OCI-M2 (cell line): ENCODE data around the gene CDKN2AIPNL.
"Not testable (repeated sequence)": the region's sequence is repeated elsewhere in the genome, so short reads cannot be mapped to it uniquely, and the experiment has no call there.

Experiments used
- DNase-seq: peaks from one replicate; lab custom pipeline; 2025; ENCODE audit not compliant: unreplicated experiment; lab: John Stamatoyannopoulos, UW

Gene CDKN2AIPNL

GRCh38 chr5:134403951-134404350 lies 7.7 kb downstream of the CDKN2AIPNL start:
- DNase-seq = no peak

DNA sequence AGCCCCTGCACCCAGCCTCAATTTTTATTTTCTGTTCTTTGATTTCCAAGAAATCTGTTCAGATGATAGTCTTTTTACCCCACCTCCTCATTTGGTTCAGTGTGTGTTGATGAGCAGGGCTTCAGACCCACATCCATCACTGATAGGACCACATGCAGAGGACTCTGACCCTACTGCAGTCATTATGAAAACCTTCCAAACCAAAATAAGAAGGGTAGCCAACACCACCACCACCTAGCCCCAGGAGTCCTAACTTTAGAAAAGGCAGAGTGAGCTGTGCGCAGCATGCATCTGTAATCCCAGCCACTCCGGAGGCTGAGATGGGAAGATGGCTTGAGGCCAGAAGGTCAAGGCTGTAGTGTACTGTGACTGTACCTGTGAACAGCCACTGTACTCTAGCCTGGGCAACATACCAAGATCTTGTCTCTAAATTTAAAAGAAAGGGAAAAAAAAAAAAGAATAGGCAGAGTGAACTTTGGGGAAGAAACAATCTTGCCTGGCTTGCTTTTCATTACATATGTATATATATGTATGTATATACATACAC lies 13.0 kb downstream of the CDKN2AIPNL start:
- no peak for DNase-seq

DNA sequence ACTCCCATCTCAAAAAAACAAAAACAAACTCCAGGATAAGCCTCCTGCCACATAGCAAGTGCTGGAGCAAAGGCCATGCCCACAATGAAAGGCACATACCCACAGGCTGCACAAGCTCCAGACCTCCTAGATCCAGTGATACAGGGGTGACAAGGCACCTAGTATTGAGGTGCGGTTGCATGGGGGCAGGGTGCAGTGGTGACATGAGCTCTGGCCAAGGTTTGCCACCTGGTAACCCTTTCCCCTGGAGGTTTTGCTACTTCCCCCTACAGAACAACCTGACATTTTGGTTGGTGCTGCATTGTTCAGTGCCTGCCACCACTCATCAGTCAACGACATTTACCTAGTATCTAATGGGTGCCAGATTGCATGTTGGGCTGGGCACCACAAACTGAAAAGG lies 14.5 kb downstream of the CDKN2AIPNL start:
- no peak for DNase-seq

DNA sequence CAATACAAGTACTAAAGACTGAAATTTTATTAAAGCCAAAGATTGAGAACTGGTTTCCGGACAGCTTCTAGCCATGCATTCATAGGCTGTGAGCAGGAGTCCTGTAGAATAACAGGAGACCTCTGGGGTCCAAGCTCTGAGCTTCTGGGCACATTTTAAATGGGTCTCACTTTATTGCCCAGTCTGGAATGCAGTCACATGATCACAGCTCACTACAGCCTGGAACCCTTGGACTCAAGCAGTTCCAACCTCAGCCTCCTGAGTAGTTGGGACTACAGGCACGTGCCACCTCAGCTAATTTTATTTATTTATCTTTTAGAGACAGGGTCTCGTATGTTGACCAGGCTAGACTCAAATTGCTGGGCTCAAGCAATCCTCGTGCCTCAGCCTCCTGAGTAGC lies 15.4 kb downstream of the CDKN2AIPNL start:
- no peak for DNase-seq

DNA sequence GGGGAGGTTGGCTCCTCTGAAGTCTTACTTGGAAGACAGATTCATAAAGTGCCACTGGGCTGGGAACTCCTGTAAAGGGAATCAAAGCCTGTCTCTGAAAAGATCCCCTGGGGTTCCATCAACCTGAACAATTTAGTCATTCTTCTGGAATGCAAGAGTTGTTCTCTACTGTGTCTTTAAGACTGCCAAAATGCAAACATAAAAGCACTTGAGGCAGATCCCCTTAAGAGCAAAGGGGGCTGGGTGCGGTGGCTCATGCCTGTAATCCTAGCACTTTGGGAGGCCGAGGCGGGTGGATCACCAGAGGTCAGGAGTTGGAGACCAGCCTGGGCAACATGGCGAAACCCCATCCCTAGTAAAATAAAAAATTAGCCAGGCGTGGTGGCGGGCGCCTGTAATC lies 16.7 kb downstream of the CDKN2AIPNL start:
- no peak for DNase-seq

- DNase-seq = no peak
These were observed 19.4 kb downstream of the CDKN2AIPNL start for GRCh38 chr5:134392301-134392700.

DNA sequence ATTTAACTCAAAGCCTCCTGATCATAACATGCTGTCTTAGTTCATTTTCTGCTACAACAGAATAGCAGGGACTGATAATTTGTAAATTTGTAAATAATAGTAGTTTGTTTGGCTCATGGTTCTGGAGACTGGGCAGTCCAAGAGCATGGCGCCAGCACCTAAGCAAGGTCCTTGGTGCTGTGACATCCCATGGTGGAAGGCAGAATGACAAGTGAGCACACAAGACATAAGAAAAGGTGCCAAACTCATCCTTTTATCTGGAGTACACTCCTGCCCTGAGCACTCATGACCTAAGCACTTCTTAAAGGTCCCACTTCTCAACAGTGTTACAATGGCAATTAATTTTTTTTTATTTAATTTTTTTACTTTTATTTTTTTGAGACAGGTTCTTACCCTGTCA lies 24.2 kb downstream of the CDKN2AIPNL start:
- no peak for DNase-seq

DNA sequence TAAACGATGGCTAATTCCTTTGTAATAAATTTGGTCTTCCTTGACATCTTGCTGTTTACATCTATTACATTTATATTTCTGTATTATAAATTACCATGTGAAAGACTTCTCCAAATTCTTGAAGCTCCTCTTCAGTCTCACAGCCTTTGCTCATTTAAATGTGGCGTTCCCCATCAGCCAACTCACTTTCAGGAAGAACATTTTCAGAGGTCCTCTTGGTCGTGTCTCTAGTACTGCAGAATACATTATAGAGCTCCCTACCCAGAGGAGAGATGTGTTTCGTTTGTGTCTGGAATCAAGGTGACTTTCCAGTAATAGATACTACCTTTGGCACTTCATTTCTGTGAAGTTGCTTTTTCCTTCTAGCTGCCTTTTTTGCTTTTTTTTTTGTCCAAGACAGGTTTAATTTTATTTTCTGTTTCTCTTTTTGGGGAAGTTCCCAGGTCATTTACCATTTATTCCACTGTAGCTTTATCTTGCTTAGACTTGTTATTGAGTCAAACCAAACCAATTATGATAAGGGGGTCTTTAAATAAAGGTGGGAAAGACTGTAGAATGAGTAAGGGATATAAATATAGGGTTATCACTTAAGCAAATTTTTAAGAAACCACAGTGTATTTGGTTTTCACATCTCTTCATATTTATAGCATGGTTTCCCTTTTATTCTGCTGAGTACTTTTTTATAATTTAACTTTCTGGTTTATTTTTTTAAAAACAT lies 27.5 kb downstream of the CDKN2AIPNL start:
- no peak for DNase-seq

DNA sequence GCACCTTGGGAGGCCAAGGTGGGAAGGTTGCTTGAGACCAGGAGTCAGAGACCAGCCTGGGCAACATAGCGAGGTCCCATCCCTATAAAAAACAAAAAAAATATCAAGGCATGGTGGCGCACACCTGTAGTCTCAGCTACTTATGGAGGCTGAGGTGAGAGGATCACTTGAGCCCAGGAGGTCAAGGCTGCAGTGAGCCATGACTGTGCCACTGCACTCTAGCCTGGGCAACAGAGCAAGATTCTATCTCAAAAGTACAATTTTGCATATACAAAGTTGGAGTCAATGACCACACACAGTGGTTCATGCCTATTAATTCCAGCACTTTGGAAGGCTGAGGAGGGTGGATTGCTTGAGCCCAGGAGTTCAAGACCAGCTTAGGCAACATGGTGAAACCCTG lies 29.5 kb downstream of the CDKN2AIPNL start:
- DNase-seq = not testable (repeated sequence)

DNA sequence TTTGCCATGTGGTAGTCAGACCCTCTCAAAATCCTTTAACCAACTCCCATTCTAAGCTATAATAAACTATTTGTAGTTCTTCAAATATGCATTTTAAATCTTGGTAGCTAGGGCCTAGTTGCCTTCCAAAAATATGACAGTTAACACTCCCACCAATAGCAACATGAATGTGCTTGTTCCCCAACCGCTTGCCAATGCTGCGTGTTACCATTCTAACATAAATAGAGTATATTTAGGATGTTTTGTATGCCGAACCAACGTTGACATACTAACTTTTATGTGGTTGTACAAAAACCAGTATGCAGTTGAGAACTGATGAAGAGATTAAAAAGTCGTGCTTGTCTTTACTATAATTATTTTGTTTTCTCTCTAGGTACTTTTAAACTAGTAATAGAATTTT lies 31.3 kb downstream of the CDKN2AIPNL start:
- no peak for DNase-seq

GRCh38 chr5:134374232-134374631 lies 37.4 kb downstream of the CDKN2AIPNL start:
- no peak for DNase-seq

DNA sequence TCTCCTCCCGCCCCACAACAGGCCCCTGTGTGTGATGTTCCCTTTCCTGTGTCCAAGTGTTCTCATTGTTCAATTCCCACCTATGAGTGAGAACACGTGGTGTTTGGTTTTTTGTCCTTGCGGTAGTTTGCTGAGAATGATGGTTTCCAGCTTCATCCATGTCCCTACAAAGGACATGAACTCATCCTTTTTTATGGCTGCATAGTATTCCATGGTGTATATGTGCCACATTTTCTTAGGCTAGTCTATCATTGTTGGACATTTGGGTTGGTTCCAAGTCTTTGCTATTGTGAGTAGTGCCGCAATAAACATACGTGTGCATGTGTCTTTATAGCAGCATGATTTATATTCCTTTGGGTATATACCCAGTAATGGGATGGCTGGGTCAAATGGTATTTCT lies 38.0 kb downstream of the CDKN2AIPNL start:
- not testable (repeated sequence) for DNase-seq

DNA sequence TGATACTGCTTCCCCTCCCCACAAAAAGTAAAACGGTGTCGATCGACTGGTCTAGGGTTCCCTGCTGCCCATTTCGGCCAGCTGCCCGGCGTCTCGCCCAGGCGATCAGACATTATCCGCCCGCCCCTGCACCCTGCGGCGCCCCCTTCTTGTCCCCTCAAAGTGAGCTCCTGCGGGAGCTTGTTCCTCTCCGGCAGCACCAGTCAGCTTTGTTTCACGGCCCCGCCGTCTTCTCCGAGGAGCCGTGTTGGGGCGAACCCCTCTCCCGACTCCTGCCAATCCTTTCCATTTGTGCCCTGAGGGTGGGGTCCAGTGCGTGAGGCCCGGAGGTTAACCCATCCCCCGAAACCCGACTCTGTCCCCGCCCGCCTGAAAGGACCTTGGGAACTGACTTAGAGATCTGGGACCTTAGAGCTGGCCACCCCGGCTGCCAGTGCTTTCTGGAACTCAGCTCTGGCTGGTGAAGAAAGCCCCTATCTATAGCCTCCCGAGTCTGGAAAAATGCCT lies 39.8 kb downstream of the CDKN2AIPNL start:
- no peak for DNase-seq

DNA sequence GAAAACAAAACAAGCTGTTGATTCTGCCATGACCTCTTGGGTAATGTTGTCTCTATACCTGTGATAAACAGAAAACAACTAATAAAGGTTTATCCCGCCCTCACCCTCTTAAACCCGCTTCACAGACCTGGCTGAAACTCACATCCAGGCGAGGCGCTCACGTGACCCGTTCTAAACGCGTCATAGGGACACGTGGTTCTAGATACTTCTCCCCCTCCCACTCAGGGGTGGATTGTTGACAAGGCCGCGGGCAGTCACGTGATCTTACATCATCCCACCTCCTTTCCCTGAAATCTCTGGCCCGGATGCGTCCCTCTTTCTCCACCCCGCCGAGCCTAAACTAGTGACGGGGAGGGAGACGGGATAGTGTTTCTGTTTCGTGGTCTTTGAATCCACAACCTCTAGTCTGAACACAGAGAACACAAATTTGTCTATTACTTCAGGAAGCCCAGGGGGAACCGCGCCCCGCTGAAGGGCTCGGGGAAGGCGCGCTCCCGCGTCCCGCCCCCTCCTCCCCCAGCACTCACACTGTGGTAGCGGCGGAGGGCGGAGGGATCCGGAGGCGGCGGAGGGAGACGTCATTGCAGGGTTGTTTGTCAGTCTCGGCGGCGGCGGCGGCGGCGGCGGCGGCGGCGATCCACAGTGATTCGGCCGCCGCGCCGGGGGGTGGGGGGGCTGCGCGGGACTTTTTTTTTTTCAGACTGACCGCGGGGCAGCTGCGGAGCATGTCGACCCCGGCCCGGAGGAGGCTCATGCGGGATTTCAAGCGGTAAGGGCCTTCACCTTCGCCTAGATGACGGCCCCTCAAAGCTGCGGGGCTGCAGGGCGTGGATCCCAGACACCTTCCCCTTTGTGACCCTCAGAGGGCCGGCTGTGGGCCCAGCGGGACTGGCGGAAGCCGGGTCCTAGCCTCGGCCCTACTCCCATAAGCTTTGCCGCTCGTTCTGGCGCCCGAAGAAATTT lies 40.5 kb downstream of the CDKN2AIPNL start, which contains the start of gene UBE2B:
Gene UBE2B, plus strand, starts transcription at position 699 of the 963 bp plus-strand sequence. Its CDS starts 27 bp downstream, at position 726.
- peak; percentile 73 for DNase-seq

DNA sequence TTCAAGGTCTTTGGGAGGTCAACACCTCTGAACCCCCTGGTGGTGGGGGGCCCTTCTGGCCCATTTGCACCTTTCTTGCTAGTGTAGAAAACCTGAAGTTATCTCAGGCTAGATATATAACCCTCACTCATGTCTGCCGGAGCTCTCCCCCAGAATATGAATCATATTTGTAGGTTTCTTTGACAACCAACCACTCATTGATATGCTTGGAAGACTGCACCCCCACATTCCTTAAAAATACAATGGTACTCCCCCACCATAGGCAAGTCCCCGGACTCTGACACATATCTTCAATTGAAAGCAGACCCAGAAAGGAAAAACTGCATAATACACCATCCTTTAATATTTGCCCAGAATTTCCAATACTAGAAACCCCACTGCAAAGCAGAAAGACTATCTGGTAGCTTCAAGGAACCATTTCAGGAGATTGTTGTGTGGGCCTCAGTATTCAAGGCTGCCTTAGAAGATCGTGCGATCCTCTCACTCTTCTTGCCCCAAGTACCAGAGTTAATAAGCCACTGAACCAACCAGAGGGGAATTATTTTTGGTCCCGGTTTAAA lies 41.3 kb downstream of the CDKN2AIPNL start:
- no peak for DNase-seq

DNA sequence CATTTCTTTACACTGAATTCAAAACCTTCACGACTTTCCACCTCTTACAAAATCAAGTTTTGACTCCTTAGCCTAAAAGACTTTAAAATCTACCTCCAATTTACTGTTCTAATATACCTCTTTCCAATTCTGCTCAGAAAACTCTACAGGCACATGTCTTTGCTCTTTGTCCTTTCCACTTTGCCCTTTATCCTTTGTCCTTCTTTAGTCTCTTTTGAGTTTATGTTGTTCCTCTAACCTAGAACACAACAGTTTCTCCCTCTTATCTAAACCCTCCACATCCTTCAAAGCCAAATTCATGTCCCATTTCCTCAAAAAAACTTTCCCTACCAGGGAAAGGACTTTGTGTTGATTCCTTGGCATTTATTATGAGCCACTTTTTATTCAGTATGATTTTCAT lies 46.1 kb downstream of the CDKN2AIPNL start:
- DNase-seq = no peak

GRCh38 chr5:134355681-134356080 lies 56.0 kb downstream of the CDKN2AIPNL start:
- DNase-seq = no peak
